HG02759 (cell line): ENCODE data around the gene PPL.
"Not testable (repeated sequence)": the region's sequence is repeated elsewhere in the genome, so short reads cannot be mapped to it uniquely, and the experiment has no call there.

Experiments
- ATAC-seq: cut with Tn5 transposase; IDR thresholded peaks from one replicate; pipeline ENCODE4 v1.9.1; 2021; ENCODE audit warnings: mild to moderate bottlenecking, moderate library complexity; ENCODE audit not compliant: unreplicated experiment

The PPL gene

DNA sequence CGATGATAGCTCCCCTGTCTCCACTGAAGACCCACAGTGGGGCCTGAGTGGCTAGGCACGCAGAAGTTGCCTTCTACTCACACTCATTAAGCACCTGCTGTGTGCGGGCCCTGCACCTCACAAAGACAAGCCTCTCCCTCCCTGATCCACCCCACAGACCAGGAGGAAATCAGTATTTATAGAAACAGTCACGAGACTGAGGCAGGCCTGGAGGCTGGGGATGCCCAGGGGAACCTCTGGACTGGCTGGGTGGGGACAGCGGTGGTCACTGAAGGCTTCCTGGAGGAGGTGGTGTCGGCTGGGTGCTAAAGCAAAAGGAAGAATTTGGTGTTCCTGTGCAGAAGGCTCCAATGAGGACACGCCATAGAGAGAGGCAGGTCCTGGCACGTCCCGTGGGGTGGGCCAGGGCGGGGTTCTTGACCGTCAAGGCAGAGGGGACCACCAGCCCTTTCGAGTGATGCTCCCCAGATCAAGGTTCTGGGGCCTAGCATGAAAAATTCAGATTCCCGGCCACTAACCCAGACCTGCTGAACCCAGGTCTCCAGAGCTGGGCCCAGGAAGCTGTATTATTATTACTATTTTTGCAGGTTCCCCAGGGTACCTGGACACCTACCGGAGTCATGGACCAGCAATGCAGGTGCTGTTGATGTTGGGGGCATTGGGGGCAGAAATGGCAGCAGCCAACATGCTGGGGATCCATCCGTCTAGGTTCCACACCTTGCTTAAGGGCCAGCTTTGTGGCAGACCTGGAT, 23.0 kb downstream of the PPL start:
- ATAC-seq = no peak

DNA sequence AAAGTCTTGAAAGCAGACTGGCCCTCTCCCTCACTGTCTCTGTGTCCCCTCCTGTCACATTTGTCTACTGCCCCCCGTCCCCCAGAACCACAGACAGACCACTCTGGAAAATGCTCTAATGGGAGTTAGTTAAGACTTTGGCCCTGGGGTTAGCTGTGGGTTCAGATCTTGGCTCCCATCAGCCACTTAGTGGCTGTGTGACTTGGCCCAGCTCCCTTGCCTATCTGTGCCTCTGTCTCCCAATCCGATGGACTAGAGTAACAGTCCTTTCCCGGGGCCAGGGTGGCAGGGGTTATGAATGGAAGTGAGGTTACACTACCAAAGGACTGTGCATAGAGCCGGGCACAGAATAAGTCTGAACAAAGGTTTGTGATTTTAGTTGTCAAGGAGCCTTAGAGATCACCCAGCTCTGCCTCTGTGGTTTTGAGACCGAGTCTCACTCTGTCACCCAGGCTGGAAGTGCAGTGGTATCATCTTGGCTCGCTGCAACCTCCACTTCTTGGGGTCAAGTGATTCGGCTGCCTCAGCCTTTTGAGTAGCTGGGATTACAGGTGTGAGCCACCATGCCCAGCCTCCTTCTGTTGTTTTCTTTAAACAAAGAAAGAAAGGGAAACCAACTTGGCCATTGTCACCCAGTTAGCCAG, 23.7 kb downstream of the PPL start:
- no peak for ATAC-seq

DNA sequence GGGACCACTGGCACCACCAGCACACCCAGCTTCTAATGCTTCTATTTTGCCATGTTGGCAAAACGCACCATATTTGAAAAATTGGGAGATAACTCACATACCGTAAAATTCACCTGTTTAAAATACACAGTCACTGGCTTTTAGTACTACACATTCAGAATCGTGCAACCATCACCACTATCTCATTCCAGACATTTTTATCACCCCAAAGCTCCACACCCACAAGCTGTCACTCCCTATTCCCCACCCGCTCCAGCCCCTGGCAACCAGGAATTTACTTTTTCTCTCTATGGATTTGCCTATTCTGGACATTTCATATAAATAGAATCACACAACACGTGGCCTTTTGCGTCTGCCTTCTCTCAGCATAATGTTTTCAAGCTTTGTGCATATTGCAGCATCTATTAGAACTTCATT, 25.0 kb downstream of the PPL start:
- ATAC-seq = no peak

DNA sequence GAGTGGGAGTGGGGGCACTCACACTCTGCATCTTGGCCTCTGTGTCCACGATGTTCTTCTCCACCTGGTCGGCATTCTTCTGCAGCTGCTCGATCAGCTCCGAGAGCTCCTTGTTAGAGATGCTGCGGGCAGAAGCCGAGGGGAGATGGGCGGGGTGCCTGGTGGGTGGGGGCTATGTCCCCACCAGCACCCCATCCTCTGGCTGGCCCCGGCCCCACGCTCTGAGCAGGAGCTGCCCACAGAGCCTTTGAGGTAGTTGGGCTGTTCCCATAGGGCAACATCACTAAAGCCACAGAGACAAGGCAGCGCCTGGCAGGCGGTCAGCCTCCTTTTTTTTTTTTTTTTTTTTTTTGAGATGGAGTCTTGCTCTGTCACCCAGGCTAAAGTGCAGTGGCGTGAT, 26.1 kb downstream of the PPL start:
- no peak for ATAC-seq

DNA sequence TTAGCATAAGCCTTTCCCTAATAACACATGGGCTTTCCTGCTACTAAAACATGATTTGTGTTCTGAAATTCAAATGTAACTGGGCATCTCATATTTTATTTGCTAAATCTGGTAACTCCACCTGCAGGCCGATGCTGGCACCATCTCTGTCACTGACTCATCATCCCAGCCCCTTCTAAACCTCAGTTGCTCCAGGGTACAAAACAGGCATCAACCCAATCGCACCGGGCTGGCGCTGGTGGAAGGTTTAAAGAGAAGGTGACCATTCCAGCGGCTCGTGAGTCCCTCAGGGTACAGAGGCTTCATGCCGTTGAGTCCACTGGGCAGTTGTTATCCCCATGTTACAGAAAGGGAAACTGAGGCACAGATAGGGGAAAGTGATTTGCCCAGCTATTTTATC, 27.1 kb downstream of the PPL start:
- no peak for ATAC-seq

DNA sequence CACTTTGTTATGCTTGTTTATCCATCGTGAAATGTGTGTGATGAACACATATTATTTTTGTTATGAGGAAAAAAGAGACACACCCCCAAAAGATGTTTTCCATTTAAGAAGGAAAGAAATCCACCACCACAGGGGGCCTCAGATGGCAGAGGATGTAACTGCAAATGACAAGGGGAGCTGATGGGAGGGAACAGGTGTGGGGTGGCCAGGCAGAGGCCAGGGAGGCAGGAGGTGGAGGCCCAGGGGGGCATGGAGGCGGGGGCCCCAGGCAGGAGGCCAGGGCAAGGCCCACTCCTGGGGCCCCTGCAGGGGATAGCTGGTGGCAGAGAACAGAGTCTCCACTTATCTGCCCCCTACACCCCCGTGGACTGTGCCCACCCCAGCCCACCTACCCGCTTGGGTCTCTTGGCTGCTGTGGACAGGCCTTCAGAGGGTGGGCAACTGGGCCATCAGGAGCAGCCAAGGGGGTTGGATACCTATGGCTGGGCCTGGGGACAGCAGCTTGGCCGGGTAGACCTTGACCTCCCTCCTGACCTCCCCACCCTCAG, 28.0 kb downstream of the PPL start:
- no peak for ATAC-seq

DNA sequence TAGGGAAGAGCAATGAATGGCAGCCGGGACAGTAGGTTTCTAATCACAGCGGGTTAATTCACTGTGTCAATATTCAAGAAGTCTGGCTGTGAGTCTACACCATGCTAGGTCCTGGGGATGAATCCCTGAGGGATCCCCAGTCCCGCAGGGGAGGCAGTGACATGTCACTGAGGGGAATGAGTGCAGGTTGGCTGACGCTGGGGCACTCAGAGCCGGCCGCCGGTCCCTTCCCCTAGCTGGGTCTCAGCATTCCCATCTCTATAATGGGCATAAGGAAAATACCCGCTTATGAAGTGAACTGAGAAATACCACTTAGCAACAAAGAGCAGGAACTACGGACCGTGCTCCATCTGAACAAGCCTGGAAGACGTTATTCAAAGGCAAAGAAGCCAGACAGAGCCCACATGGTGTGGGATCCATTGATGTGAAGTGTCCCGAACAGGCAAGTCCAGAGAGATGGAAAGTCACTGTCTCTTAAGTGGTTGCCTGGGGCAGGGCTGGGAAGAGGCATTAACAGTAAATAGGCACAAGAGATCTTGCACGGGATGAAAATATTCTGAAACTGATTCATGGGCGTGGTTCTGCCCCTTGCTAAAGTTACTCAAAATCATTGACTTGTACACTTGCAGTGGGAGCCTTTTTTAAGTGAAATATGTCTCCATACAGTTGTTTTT, 31.9 kb downstream of the PPL start:
- ATAC-seq = no peak

DNA sequence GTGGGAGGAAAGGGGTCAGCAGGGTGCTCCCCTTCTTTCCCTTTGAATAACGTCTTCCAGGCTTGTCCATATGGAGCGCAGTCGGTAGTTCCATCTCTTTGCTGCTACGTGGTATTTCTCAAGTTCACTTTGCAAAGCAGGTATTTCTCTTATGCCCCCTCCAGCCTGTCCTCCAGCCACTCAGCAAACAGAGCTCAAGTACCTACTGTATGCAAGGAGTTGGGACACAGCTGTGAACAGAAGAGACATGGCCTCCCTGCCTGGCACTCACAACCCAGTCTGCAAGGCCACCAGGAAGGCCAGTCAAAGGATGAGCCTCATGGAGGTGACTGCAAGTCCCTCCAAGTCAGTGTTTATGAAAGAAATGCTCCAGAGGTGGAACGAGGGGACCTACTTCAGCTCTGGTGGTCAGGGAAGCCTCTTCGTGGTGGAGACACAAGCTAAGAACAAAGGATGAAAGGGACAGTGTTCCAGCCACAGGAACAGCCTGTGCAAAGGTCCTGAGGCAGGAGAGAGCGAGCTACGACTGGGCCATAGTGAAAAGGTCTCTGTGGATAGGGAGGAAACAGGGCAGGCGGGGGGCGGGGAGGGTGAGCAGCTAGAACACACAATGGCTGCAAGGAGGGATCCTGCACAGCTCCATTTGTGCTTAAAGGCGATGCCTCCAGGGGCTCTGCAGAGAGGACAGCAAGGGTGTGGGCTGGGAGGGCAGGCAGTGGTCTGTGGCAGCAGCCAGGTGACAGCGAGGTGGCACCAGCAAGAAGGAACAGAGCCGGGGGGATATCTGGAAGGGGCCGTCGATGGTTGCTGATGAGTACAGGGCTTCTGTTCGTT, 32.6 kb downstream of the PPL start:
- ATAC-seq = no peak

DNA sequence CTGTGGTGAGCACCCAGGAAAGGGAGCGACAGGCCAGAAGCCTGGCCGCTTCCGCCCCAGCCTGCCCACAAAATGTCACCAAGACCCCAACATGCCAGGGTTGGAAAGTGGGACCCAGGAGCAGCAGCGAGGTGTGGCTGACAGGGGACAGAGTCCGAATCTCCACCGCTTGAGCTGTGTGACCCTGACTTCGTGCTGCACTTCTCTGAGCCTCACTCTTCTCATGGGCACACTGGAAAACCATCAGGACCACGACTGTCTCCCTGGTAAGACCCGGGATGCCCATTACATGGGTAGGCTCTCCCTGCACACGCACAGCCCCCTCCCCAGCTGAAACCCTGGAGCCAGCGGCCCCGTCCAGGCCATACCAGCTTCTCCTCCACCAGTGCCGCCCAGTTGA, 34.9 kb downstream of the PPL start:
- no peak for ATAC-seq

DNA sequence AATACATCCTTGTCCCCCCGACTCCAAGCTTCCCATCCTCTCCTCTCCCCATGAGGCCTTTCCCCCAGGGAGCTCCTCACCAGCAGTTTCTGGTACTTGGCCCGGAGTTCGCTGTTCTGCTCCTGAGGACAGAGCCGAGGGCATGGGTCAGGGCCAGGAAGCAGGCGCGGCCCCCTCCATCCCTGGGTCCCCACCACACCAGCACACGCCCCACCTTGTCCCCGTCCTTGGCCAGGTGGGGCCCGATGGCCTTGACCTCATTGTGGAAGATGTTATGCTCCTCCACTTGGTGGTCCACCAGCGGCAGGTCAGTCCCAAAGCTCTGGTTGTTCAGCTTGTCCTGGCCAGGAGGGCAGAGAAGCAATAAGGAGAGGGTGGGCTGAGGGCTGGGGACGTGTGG, 36.2 kb downstream of the PPL start:
- no peak for ATAC-seq

DNA sequence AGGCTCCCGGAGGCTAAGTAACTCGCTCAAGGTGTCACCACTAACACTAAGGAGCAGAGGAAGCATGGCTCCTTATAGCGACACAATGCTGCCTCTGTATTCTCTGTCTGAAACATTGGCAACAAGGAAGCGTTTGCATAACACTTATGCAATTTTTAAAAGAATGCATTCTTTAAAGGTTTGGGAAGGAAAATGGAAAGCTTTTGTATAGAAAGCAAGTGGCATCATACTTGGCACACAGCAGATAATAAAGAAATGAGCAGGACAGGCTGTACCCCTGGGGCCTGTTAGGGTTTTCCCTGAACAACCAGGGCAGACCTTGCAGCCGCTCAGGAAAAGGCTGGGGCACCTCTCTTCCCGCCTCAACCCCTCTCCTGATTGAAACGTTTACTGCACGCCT, 36.9 kb downstream of the PPL start:
- no peak for ATAC-seq

DNA sequence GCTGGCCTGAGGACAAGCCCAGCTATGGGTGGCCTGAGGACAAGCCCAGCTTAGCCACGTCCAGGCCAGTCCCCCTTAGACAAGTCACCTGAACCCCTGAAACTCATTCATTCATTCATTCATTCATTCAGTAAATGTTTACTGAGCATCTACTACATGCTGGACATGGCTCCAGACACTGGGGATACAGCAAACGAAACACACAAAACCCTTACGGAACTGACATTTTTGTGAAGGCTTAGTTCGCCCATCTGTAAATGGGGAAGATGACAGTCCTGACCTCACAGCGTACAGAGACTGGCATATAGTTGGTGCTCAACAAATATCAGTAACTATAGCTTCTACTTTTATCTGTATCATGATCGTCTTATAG, 37.5 kb downstream of the PPL start:
- ATAC-seq = no peak

DNA sequence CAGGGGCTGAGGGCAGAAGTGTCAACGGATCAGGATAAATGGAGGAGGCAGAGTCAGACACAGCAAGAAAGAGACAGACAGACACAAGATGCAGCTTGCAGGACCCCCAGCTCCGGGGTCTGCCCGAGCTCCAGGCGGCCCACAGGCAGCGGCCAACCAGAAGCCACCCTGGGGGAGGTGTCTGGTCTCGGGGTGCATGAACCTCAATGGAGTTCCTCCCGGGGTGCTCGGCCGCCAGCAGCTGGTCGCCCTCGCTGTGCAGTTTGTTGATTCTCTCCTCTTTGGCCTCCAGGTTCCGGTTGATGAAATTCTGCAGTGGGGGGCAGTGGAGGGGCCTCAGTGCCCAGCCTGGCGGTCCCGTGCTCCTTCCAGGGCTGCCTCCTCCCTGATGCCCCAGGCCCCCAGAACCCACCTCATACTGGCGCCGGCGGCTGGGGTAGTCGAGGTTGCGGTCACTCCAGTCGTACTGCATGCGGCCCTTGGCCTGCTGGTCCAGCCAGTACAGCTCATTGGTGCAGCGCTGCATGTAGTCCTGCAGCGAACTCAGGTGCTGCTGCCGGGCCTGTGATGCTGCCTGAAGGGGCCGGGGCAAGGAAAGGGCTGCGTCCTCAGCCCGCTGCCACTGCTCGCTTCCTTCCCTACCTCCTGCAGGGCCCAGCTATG, 38.0 kb downstream of the PPL start:
- no peak for ATAC-seq

DNA sequence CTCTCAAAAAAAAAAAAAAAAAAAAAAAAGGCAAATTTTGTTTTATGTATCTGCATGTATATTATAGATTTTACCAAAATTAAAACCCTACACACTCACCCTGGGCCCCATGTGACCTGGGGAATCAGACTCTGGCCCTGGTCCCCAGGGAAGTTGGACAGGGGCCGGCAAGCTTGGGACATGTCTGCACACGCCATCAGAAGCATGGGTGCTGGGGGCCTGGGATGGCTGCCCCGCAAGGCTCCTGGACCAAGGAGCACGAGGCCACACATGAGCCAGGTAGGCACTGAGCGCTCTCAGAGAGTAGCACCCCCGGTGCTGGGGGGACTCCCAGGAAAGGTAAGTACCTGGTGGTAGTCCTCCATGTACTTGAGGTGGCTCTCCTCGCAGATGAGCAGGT, 39.6 kb downstream of the PPL start:
- no peak for ATAC-seq

DNA sequence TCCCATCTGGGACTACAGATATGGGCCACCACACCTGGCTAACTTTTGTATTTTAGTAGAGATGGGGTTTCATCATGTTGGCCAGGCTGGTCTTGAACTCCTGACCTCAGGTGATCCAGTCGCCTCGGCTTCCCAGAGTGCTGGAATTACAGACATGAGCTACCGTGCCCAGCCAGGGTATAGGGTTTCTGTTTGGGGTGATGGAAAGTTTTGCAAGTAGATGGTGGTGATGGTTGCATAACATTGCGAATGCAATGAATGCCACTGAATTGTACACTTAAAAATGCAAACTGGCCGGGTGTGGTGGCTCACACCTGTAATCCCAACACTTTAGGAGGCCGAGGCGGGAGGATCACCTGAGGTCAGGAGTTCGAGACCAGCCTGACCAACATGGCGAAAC, 40.2 kb downstream of the PPL start:
- ATAC-seq = not testable (repeated sequence)

DNA sequence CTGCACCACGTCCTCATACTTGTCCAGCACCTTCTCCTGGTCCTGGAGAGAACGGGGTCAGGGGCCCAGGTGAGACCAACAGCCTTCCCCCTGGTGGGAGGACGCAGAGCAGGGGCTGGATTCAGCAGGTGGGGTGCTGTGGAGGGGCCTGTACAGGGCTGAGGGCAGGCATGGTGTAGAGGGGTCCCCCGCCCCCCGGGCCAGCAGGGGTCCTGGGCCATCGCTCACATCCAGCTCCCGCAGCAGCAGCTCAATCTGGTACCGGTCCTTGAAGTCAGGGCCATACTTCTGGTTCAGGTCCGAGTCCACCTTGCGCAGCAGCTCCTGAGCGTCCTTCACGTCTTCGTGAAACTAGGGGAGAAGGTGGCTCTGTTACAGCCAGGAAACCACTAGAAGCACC, 41.6 kb downstream of the PPL start:
- ATAC-seq = no peak

DNA sequence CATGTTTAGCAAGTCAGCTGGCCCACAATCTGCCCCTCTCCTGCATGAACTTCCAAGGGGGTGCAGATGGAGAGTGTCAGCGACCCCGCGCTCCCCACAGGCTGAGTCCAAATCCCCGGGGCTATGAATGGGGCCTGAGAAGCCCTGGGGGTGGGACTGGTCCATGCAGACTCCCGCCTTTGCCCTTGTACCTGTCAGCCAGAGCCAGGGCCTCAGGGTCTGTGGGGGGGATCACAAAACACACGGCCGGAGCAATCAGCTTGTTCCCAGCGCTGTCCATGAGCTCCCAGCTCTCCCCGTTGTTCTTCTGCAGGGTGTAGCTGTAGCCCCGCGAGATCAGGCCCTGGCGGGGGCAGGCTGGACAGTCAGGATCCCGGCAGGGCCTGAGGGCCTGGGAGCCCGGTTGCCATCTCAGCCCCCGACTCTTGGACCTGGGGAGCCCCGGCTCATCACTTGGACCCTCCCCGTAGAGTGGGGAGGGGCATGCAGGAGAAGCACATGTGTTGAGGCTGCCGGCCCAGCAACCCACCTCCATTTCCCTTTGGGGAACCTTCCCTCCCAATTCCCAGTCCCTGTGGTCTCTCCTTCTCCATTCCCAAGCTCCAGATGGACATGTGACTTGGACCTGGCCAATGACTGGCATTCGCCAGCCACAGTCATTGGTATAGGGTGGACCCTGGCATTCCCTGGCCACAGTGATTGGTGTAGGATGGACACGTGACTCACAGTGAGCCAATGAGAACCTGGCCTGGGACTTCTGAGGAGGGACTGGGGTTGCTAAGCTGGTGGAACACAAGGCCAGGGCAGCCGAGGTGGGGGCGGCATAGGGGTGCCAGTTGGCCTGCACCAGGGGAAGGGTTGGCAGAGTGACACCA, 42.4 kb downstream of the PPL start:
- no peak for ATAC-seq

DNA sequence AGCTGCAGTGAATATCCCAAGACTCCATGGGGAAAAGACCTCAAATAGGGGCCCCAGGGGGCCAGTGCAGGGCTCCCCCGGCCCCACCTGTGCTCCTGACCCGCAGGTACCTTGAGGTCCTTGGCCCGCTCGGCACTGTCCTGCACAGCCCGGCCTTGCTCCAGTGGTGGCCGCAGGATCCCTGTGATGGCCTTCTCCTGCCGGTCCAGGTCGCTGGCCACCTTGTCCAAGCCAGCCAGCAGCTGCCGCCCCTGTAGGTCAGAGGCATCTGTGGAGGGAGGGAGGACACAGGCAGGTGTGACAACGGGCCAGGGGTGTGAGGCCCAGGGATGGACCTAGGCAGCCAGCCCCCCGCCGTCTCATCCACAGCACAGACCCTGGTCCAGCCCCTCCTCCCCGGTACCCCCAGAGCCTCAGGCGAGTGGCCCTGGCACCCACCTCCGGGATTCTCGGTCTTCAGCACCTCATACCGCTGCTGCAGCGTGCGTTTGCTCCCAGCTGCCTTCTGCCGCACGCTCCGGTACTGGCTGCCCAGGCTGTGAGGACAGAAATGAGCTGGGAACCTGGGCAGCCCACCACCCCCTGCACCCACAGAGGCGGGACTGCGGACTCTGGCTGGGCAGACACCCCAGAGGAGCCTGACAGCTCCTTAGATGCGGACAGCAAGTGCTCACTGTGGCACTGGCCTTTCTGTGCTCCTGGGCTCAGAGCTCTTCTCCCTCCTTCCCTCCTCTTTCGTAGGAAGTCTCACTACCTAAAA, 43.7 kb downstream of the PPL start:
- no peak for ATAC-seq
